A204.1 (cell line): ENCODE measurements around the gene SLC25A45.
"Not testable (repeated sequence)": the region's sequence is repeated elsewhere in the genome, so short reads cannot be mapped to it uniquely, and the experiment has no call there.

ENCODE experiments used
- FAIRE-seq: peaks from 2 replicates; lab custom pipeline; 2012; peaks lifted over from hg19 to GRCh38; lab: Jason Lieb, UNC

The SLC25A45 gene

DNA sequence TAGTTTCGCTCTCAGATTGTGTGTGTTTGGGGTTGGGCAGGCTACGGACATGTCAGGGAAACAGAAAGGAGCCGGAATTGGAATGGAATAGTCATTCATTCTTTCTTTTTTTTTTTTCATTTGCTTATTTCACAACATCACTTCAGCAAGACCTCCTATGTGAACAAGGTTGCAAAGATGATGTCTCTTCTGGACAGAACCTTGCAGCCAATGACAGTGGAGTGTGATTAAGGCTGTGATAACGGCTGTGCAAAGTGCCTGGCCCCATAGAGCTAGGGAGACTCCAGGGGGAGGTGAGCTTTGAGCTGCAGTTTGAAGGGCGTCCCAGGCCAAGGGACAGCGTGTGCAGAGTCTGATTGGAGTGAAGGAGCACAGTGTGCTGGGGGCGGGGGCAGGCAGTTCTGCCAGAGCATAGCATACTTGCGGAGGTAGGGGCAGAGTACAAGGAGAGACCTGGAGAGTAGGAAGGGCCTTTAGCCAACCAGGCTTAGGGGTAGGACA lies 24.5 kb downstream of the SLC25A45 start:
- FAIRE-seq: no peak

DNA sequence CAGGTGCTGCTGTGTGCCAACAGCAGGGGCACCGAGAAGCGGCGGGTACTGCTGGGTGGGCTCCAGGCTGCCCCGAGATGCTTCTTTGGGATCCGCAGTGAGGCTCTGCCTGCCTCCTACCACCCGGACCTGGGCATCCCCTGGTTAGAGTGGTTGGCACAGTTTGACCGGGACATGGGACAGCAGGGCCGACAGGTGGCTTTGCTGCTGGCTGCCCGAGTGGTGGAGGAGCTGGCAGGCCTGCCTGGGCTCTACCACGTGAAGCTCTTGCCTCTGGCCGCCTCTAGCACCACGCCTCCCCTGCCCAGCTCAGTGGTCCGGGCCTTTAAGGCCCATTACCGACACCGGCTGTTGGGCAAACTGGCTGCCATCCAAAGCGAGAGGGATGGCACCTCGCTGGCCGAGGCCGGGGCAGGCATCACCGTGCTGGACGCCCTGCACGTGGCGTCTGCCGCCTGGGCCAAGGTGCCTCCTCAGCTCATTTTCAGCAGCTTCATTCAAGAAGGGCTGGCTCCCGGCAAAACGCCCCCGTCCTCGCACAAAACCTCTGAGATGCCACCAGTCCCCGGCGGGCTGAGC lies 26.0 kb downstream of the SLC25A45 start:
- FAIRE-seq: no peak

DNA sequence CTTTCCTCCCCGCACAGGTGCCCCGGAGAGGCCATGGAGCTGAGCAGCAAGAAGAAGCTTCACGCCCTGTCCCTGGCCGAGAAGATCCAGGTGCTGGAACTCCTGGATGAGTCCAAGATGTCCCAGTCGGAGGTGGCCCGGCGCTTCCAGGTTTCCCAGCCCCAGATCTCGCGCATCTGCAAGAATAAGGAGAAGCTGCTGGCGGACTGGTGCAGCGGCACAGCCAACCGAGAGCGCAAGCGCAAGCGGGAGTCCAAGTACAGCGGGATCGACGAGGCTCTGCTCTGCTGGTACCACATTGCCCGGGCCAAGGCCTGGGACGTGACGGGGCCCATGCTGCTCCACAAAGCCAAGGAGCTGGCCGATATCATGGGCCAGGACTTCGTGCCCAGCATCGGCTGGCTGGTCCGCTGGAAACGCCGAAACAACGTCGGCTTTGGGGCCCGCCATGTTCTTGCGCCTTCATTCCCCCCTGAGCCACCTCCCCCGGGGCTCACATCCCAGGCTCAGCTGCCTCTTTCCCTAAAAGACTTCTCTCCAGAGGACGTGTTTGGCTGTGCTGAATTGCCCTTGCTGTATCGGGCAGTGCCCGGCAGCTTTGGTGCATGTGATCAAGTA lies 26.6 kb downstream of the SLC25A45 start:
- no peak for FAIRE-seq

DNA sequence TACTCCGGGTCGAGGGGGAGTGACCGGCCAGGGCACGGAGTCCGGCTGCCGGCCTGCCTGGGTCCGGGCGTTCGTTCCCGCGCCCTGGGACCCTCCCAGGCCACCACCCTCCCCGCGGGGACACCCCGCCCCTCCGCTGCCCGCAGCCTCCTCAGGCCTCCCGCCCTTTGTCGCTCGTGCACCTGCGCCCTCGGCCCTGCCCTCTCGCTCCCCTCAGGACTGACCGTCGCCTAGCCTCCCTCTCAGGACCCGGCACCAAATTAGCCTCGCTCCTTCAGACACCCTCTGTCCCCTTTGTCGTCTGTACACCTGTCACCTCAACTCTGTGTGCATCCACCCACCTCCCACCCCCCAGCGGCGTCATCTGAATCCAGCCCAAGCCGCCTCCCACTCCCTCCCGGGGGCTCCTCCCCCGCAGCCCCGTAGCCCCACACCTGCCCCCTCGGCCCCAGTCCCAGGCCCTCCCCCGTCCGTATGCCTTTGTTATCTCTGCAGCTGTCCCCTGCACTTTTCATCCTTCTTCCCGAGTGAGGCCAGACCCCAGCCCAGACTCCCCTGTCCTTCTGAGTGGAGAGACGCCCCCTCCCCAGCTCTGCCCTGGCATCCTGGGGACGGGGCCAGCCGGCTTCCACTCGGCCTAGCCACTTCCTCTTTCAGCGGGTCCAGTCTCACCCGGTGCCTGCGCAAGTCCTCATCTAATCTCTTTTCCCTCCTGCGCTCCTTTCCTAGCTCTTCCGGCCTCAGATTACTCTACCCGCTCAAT lies 27.3 kb downstream of the SLC25A45 start:
- FAIRE-seq: no peak

DNA sequence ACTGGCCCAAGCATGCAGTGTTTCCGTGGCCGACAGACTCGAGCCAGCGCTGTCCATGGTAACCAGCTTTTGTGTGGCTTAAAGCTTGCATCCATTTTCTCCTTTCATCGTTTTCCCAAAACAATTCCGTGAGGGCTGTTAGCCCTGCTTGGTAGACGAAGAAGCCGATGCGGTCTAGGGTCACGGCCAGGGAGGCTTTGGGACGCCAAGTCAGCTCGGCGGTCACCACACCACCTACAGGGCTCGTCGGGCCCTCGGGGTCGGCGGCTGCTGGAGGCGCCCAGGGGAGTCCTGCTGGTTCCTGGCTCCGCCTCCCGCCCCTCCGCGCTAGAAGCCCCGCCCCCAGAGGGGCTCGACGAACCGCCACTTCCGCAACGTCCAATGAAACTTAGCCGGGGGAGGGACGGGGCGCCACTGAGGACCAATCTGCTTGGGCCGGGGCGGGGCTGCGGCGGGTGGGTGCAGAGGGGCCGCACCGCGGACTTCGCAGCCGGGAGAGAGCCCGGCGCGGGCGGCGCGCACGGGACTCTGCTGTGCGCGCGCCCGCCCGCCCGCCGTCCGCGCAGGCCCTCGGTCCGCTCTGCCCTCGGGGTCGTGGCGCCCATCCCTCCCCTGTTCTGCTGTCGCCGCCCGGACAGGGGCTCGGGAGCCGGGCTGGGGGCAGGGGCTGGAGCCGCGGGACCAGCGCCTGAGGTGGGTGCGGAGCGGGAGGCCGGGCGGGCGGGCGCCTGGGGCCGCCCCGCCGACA lies 28.0 kb downstream of the SLC25A45 start, which contains the start of gene TIGD3:
TSS of gene TIGD3 (plus strand) at position 487 of the 748 bp plus-strand sequence. CDS start 1,058 bp downstream, outside the sequence.
- no peak for FAIRE-seq

DNA sequence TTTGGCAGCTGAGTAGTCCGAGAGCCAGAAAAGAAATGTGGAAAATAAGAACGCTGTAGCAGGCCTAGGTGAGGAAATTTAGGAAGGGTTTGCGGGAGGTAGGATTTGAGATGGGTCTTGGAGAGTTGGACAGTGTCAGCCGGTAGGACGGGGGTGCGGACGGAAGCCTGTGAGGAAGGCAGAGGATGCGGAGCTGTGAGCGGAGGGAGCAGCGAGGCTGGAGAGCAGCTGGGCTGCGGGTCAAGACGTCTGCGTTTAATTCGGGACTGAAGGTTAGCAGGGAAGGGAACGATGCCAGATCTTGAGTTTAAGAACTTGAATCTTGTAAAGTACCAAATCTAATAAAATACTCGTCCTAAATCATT lies 28.6 kb downstream of the SLC25A45 start:
- no peak for FAIRE-seq

DNA sequence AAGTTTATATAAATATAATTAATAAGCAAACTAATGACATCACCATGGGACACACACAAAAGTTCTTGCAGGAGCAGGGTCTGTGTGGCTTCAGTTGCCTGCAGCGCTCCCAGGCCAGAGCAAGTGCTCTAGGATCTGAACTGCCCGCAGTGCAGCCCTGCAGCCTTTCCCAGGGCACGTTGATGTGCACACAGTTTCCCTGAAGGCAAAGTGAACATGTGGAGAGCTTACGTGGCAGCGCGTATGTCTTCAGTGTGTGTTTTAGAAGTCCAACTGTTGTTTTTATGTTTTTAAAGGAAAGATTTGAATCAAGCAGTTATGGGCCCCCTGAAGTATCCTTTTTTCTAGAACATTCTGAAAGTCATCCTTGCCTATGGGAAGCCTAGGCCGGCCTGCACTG lies 29.1 kb downstream of the SLC25A45 start:
- no peak for FAIRE-seq

DNA sequence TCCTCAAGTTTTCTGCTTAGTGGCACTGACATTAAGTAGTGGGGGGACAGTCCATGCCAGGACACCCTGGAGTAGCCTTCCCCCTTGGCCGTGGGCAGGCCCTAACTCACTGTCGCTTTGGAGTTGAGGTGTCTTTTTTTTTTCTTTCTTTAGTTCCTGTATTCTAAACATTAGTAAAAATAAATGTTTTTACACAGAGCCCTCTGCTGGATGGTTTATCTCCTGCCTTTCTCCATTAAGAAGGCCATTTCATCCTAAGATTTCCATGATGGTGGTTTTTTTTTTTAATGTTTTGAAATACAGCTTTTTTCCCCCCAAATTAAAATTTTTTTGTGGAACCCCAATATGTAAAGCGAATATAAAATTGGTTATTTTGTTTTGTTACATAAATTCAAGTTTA lies 29.7 kb downstream of the SLC25A45 start:
- peak; percentile 87 for FAIRE-seq

DNA sequence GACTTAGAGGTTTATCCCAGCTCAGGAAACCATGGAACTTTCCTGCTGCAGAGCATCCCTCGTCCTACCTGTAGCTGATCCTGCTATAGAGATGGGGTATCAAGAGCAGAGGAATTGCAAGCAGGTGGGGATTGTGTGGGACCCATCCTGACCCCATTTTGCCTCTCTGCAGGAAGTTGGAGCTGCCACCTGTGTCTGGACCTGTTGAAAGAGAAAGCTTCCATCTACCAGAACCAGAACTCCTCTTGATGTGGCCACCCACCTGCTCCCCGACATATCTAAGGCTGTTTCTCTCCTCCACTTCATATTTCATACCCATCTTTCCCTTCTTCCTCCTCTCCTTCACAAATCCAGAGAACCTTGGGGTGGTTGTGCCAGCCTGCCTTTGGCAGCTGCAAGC lies 30.9 kb downstream of the SLC25A45 start:
- no peak for FAIRE-seq

DNA sequence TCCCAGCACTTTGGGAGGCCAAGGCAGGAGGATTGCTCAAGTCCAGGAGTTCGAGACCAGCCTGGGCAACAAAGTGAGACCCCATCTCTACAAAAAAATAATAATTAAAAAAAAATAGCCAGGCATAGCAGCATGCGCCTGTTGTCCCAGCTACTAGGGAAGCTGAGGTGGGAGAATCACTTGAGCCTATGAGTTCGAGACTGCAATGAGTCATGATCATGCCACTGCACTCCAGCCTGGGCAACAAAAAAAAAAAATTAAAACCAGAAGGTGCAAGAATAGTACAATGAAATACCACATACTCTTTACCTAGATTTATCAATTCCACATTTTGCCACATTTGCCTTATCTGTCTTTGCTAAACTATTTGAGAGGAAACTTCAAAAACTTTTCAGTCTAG lies 40.6 kb downstream of the SLC25A45 start:
- no peak for FAIRE-seq

DNA sequence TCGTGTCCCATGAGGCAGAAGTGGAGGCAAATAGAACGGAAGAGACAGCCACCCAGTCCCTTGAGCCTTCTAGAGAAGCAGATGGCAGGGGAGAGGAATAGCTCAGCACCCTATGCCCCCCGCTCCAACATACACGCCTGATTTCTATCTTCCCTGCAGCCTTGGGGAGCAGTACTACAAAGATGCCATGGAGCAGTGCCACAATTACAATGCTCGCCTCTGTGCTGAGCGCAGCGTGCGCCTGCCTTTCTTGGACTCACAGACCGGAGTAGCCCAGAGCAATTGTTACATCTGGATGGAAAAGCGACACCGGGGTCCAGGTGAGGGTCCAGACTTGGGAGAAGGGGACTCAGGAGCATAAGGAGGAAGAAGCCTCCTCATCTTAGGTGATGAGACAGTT lies 42.2 kb downstream of the SLC25A45 start:
- no peak for FAIRE-seq

DNA sequence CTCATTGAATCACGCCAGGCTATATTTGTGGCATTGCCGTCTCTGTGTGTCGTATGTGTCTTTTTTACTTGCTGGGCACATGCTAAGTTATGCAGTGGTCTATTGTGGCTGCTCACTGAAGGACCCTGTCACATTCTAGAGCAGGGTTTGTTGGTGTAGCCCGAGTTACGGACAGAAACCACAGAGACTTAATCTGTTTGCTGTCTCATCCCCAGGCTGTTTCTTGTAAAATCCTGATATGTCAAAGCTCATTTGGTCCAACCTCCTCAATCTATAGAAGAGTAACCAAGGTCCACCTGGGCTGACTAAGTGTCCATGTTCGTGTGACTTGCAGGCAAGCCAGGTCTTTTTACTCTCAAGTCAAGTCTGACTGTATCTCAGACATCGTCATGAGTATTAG lies 43.8 kb downstream of the SLC25A45 start:
- FAIRE-seq: no peak

DNA sequence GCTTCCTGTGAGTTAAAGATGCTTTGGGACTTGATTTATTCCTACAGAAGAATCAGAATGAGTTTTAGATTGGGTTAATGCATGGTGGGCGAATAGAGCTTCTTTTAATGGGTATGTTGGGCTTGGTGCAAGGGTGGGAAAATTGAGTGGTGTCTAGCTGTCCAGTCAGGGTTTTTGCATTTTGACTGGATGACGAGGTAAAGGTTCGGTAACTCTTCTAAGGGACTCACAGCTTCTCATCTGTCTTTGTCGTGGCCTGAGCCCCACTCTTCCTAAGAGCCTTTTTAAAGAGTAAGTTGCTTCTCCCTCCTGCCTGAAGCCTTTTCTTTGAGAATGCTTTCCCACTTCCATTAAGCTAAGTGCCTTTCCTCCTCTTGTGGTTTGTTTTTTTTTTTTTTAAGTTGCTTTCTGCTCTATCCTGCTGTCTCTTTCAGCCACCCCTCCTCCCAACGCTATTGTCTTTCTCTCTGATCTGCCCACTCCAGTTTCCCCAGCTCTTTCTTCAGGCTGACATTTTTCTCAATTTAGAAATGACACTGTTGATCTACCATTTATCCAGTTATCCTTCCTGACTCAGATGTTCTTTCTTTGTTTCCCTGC lies 47.6 kb downstream of the SLC25A45 start:
- FAIRE-seq: no peak

DNA sequence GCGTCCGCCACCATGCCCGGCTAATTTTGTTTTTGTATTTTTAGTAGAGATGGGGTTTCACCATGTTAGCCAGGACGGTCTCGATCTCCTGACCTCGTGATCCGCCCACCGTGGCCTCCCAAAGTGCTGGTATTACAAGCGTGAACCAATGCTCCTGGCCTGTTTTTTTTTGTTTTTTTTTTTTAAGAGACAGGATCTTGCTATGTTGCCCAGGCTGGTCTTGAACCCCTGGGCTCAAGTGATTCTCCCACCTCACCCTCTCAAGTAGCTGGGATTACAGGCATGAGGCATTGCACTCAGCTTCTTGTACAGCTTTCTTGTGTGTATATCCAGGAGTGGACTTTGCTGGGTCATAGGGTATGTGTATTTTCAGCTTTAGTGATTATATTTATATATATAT lies 49.9 kb downstream of the SLC25A45 start:
- FAIRE-seq: not testable (repeated sequence)

DNA sequence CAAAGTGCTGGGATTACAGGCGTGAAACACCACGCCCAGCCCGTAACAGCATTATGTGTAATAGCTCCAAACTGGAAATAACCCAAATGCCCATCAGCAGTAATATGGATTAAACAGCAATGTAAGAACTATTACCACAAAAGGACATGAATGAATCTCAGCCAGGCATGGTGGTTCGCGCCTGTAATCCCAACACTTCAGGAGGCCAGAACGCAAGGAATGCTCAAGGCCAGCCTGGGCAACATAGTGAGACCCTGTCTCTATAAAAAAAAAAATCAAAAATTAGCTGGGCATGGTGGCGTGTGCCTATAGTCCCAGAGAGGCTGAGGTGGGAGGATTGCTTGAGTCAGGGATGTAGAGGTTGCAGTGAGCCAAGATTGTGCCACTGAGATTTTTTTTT lies 51.9 kb downstream of the SLC25A45 start:
- FAIRE-seq: no peak

DNA sequence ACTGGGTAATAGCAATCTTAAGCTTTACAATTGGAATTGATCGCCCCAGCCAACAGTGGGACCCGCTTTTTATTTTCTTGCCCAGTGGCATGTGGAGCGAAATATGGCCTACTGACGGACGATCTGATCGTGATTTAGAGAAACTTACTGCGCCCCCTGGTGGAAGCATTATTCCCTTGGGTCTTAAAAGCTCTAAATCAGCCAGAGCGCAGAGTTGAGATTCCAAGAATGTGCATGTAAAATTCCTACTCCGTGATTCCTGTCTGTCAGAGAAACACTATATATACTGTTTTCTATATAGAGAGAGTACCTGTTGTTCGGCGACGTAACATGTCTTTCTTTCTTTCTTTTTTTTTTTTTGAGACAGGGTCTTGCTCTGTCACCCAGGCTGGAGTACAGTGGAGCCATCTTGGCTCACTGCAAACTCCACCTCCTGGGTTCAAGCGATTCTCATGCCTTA lies 52.5 kb downstream of the SLC25A45 start:
- FAIRE-seq: peak; percentile 78

DNA sequence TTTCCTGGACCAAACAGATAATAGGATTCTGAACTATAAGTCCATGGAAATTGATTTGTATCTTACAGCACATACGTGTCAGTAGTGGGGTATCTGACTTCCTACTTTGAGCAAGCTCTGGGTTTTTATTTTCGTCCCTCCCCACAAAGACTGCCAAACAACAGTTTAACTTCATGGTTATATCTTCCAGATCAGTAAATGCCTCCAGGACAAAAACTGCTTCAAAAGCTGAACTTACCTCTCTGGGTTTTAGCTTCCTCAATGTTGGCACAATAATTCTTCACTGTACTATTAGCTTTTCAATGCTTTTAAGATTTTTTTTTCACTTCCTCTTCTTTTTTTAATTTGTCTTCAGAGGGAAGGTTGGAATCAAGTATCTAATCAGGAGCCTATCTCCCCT lies 53.0 kb downstream of the SLC25A45 start:
- FAIRE-seq: no peak

DNA sequence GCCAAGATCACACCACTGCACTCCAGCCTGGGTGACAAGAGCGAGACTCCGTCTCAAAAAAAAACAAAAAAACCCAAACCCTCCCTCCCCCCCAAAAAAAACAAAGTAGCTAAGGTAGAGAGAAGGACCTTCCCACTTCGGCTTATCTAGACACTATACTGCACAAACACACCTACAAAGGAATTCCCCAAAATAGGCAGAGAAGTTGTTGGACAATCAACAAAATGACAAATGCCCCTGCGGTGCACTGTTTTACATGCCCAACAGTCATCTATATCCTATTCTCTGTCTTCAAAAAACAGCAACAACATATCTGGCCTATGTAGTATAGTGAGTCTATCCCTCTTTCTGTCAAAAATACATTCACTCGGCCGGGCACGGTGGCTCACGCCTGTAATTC lies 55.4 kb downstream of the SLC25A45 start:
- no peak for FAIRE-seq

DNA sequence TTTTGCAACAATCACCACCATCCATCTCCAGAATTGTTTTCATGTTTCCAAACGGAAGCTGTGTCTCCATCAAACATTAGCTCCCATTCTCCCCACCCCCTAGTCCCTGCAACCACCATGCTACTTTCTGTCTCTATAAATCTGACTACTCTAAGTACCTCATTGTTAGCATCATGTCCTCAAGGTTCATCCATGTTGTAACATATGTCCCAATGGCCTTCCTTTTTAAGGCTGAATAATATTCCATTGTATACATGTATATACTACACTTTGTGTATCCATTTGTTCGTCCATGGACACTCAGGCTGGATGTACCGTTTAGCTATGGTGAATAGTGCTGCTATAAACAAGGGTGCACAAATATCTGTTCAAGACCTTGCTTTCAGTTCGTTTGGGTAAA lies 57.0 kb downstream of the SLC25A45 start:
- no peak for FAIRE-seq
